UCSD-AML1 (cell line): ENCODE measurements around the gene SUPT20HL2.
A peak's percentile ranks its signal among the peaks of the same experiment; 100 is the strongest.
"Not testable (repeated sequence)": the region's sequence is repeated elsewhere in the genome, so short reads cannot be mapped to it uniquely, and the experiment has no call there.

Source experiments
- DNase-seq: peaks from one replicate; lab custom pipeline; 2025; ENCODE audit not compliant: unreplicated experiment; lab: John Stamatoyannopoulos, UW

Gene SUPT20HL2

GRCh38 chrX:24309580-24310374, 4.1 kb downstream of the SUPT20HL2 start:
- not testable (repeated sequence) for DNase-seq

- not testable (repeated sequence) for DNase-seq
These were observed 5.1 kb downstream of the SUPT20HL2 start for GRCh38 chrX:24308803-24309202.

DNA sequence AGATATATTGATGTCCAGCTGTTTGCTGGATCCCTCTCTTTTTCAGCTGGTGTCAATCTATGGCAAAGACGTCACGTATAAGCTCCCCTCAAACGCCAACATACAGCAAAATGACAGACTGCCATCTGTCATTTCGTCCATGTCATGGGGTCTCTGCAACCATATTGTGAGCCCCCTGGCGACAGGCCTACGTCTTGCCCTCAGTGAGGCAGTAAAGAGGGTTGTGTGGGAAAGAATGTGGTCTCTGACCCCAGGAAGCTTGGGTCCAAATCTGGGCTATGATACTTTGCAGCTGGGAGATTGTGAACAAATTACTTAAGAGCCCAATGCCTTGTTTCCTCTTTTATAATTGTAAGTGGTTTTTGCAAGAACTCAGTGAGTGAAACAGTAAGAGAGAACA, 7.4 kb downstream of the SUPT20HL2 start:
- no peak for DNase-seq

DNA sequence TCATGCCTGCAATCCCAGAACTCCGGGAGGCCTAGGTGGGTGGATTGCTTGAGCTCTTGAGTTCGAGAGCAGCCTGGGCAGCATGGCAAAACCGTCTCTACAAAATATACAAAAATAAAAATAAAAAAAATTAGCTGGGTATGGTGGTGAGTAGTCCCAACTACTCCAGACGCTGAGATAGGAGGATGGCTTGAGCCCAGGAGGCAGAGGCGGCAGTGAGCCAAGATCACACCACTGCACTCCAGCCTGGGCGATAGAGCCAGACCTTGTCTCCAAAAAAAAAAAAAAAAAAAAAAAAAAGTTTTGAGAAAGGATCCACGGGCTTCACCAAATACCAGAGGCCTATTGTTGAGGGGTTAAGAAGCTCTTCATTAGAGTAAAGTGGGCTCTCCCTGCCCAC, 8.0 kb downstream of the SUPT20HL2 start:
- no peak for DNase-seq

DNA sequence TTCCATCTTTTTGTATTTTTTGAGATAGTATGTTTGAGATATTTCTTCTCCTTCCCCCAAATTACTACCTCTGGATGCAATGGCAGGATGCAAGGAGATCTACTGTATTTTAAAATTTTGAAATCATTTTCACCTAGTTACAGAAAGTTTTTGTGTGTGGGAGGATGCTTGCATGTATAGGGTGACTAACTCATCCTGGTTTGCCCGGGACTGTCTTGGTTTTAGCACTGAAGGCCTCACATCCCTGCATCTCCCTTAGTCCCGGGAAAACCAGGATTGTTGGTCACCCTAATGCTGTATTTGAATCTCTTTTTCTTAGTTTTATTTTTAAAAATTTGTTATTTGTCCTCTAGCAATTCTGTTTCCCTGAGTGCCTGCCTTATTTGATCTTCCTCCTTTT, 12.1 kb downstream of the SUPT20HL2 start:
- no peak for DNase-seq

DNA sequence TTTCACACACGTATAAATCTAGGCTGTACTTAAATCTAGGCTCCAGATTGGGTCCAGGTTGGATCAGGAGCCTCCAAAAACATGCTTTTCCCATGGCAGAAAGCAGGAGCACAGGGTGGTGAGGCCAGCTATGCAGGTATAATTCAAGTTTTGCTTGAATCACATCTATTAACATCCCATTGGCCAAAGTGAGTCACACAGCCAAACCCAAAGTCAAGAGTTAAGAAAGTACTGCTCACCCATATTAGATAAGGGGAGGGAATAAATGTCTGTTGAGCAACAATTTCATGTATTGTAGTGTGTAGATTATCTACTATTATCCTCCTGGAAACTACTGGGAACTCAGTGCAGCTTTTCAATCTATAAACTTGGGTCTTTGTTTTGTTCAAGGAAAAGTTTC, 12.8 kb downstream of the SUPT20HL2 start:
- no peak for DNase-seq

GRCh38 chrX:24298191-24298590, 15.7 kb downstream of the SUPT20HL2 start:
- DNase-seq = no peak

DNA sequence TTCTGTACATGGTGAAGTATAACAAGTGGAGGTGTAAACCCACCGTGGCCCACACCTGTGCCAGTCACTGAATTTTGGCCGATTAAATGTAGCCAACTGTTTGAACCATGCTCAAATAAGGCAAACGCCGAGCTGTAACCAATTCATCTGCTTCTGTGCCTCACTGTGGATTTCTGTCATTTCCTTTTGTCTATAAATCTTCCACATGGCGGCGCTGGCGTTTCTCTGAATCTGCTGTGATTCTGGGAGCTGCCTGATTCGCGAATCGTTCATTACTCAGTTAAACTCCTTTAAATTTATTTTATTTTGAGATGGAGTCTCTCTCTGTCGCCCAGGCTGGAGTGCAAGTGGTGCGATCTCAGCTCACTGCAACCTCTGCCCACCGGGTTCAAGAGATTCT, 19.2 kb downstream of the SUPT20HL2 start:
- DNase-seq = peak; percentile 31

- no peak for DNase-seq
These were observed 20.5 kb downstream of the SUPT20HL2 start for GRCh38 chrX:24293412-24293811.

- DNase-seq = no peak
These were observed 21.5 kb downstream of the SUPT20HL2 start for GRCh38 chrX:24292353-24292752.

DNA sequence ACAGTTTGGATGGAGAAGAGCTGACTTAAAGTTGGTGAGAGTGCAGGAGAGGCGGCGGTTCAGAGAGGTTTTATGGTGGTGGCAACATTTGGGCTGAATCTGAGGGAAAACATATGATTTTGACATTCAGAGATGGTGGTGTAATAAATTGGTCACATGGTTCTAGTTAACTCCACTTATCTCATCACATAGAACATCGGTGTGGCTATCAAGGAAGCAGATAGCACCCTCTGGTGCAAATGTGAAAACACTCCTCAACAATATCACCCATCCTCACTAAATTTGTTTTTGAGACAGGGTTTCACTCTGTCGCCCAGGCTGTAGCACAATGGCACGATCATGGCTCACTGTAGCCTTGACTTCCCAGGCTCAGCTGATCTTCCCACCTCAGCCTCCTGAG, 28.8 kb downstream of the SUPT20HL2 start:
- DNase-seq = no peak

GRCh38 chrX:24283127-24283794, 30.6 kb downstream of the SUPT20HL2 start:
- no peak for DNase-seq

DNA sequence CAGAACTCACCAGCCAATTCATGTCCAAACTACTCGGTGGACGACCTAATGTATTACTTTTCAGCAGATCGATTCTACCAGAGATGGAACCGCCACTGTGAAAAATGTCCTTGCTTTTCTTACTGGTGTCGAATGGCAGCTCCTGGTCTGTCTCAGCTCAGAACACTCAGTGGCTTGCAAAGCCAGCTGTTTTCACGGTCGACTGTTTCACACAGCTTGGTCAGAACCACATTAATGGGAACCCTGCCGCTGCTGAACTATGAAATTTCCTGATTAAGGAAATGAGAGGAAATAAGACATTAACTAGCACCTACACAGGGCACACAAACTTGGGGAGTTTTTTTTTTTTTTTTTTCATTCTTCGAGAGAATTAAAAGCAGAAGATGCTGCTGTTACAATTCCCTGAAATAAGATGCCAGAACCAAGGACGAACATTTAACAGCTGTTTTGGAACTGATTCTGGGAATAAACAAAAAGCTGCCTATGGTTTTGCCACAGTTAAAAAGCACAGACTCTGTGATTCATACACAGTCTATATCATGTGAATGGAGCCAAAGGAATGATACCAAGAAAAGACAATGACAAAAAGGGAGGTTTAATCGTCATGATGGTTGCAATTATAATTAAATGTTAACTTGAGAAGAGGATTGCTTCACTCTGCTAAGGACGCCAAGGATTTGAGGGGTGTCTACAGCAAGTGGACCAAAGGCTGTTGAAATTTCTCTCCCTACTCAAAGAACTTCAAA, 31.3 kb downstream of the SUPT20HL2 start:
- DNase-seq = no peak

DNA sequence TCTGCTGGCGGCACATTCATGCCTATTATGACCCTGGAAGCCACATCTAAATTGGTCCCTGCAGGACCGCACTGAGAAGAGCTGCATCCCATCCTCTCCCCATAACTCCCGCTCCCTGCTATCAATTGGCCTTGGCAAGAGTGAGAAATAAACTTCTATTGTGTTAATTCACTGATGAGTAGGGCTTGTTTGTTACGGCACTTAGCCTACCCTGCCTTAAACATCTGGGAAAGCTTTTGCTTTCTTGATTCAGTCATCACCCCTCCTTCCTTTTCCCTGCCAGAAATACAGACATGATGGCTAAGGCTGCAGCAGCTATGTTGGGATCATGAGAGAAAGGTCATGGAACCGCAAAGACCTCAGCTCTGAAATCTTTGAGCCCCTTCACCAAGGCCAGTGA, 36.5 kb downstream of the SUPT20HL2 start:
- DNase-seq = no peak

GRCh38 chrX:24276015-24276414, 37.9 kb downstream of the SUPT20HL2 start:
- peak; percentile 41 for DNase-seq

- DNase-seq = no peak
These were observed 42.6 kb downstream of the SUPT20HL2 start for GRCh38 chrX:24271262-24271661.

DNA sequence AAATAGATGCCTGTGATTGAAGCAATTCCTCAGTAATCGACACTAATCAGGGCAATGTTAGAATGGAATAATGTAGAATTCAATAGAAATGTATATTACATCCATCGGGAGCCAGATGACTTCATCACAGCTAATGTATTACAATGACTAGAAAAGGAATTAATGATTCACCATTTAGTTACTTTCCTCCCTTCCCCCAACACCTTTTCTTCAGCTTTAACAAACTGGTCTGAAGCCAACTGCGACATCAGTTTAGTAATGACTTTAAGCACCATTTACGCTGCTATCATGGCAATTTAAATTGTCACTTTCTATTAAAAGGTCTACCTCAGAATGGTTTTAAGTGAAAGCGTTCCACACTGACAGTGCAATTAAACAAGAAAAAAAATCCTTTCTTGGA, 45.1 kb downstream of the SUPT20HL2 start:
- DNase-seq = no peak

DNA sequence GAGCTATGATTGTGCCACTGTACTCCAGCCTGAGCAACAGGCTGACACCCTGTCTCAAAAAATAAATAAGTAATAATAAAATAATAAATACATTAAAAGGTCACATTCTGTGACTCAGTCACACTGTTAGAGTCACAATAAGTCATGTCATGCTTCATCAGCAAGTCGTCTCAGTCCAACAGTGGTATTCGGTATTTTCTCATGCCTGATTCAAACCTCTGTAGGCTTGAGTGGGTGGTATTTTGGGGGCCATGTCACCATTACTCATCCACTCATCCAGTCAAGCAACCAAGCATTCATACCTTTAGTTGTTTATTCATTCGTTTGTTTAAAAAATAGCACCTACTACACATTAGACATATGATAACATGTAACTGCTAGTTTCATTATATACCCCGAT, 46.9 kb downstream of the SUPT20HL2 start:
- no peak for DNase-seq

GRCh38 chrX:24264383-24264782, 49.5 kb downstream of the SUPT20HL2 start:
- DNase-seq = no peak

DNA sequence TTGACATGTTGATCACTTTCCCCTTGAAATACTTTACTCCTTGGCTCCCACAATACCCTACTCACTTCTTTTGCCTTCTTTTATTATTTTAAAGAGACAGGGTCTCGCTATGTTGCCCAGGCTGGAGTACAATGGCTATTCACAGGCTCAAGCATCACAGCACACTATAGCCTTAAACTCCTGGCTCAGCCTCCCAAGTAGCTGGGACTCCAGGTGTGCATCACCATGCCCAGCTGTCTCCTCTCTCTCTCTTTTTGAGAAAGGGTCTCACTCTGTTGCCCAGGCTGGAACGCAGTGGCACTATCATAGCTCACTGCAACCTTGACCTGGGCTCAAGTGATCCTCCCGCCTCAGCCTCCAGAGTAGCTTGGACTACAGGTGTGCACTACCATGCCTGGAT, 51.6 kb downstream of the SUPT20HL2 start:
- DNase-seq = no peak
